ENCODE results near the gene ASTN2.

- TF ChIP-seq SIN3A (IDR thresholded peaks at IDR 0.05; ENCODE audit: borderline replicate concordance, insufficient read depth, low read length): no peak
- TF ChIP-seq POLR2AphosphoS5 (IDR thresholded peaks at IDR 0.05; ENCODE audit: low read depth, low read length): no peak
These were observed 1000.5 kb downstream of the ASTN2 start for GRCh38 chr9:116414374-116414773.

Measured in PFSK-1 (cell line).